GM12891 (cell line): ENCODE data around the gene NLN.

Experiments used
- PAX5 ChIP-seq: IDR thresholded peaks from 2 replicates; pipeline ENCODE4 v1.6.1; 2011; ENCODE audit warnings: low read length, moderate library complexity, mild to moderate bottlenecking; ENCODE audit not compliant: insufficient read depth, severe bottlenecking
- POLR2A ChIP-seq: IDR thresholded peaks from 2 replicates; pipeline ENCODE4 v1.6.1; 2011; ENCODE audit warnings: low read depth, low read length, control low read depth
- POLR2AphosphoS5 ChIP-seq: IDR thresholded peaks from 2 replicates; pipeline ENCODE4 v1.6.1; 2011; ENCODE audit warnings: low read depth, low read length, control low read depth
- POU2F2 ChIP-seq: IDR thresholded peaks from 2 replicates; pipeline ENCODE4 v1.6.1; 2011; ENCODE audit warnings: low read depth, mild to moderate bottlenecking, control low read depth, low read length, moderate library complexity
- SPI1 ChIP-seq: IDR thresholded peaks from 2 replicates; pipeline ENCODE4 v1.6.1; 2011; ENCODE audit warnings: low read depth, low read length, control low read depth
- TAF1 ChIP-seq: IDR thresholded peaks from 2 replicates; pipeline ENCODE4 v1.6.1; 2011; ENCODE audit warnings: low read depth, low read length, control low read depth

- TF ChIP-seq POLR2A (no peak), TAF1 (no peak), POLR2AphosphoS5 (no peak), PAX5 (no peak), SPI1 (no peak), POU2F2 (no peak)
Measured at GRCh38 chr5:65855766-65856315, 133.8 kb downstream of the NLN start.
